Activated T-helper 1 cell treated with anti-CD3 and anti-CD28 coated beads, Interleukin-12 subunit alpha, Interleukin-12 subunit beta, Interleukin-2, Interleukin-4 antibody, amounts not matched to agents 30 ng/mL and 10 ng/mL and 1 ng/mL, durations not matched to agents 14 hours and 24 hours and 36 hours (primary cell): ENCODE results near the gene SERPINF2. TPM values are rescaled to one million over a fixed set of nuclear protein-coding genes. Genes with fewer than 3 reads are reported as not detected.

Source experiments
- DNase-seq: peaks from one replicate; pipeline ENCODE4 v3.0.0; 2021; ENCODE audit warnings: low spot score
- H3K27ac Mint-ChIP-seq: one replicate; pipeline ENCODE4 v1.8.0; 2021; ENCODE audit warnings: mild to moderate bottlenecking, mixed read lengths
- H3K27me3 Mint-ChIP-seq: one replicate; pipeline ENCODE4 v1.8.0; 2022; ENCODE audit warnings: mild to moderate bottlenecking, moderate library complexity, mixed read lengths; ENCODE audit not compliant: insufficient read depth
- H3K36me3 Mint-ChIP-seq: one replicate; pipeline ENCODE4 v1.8.0; 2021; ENCODE audit warnings: low read depth, mixed read lengths
- H3K4me1 Mint-ChIP-seq: one replicate; pipeline ENCODE4 v1.8.0; 2021; ENCODE audit warnings: low read depth, mixed read lengths
- H3K4me3 Mint-ChIP-seq: one replicate; pipeline ENCODE4 v1.8.0; 2021; ENCODE audit warnings: mild to moderate bottlenecking, moderate library complexity, mixed read lengths
- H3K9me3 Mint-ChIP-seq: one replicate; pipeline ENCODE4 v1.8.0; 2021; ENCODE audit warnings: mixed read lengths
- intact Hi-C: fragments of 100-400 bp; cut with micrococcal nuclease; formaldehyde crosslinking; loops from one replicate; pipeline ENCODE4 v1.15.1; 2024
- total RNA-seq: library from RNA; stranded (reverse); gene quantifications from 2 replicates; pipeline ENCODE4 v1.2.3, GENCODE V29; 2022

The SERPINF2 gene
- total RNA-seq, 1 donor from 2014 or later = 0.41 TPM

GRCh38 chr17:1803280-1803679 is 60.6 kb downstream of the SERPINF2 start:
- no peak for DNase-seq
- no peaks in the 10 kb centered on the region for H3K4me1 Mint-ChIP-seq
- peak overlapping the region; percentile 44 for H3K27ac Mint-ChIP-seq
- no peaks in the 10 kb centered on the region for H3K27me3 Mint-ChIP-seq
- no peaks in the 10 kb centered on the region for H3K9me3 Mint-ChIP-seq
- peaks cover 13% of the 10 kb centered on the region for H3K36me3 Mint-ChIP-seq
- intact Hi-C loops = no loop called here
- no peak overlapping the region for H3K4me3 Mint-ChIP-seq

Other genes starting within 250 kb of the SERPINF2 start
- 23.9 and 24.7 TPM in 2 replicates for gene INPP5K, start 226.3 kb upstream of the SERPINF2 start, total RNA-seq
- gene PITPNA, start 180.1 kb upstream of the SERPINF2 start, total RNA-seq = 72.7 and 74.2 TPM in 2 replicates
- gene SLC43A2, start 114.0 kb upstream of the SERPINF2 start, total RNA-seq = 1.7 and 2.5 TPM in 2 replicates
- gene SCARF1, start 97.1 kb upstream of the SERPINF2 start, total RNA-seq = 7.3 and 9.3 TPM in 2 replicates
- 6.8 and 7.4 TPM in 2 replicates for gene RILP, start 93.0 kb upstream of the SERPINF2 start, total RNA-seq
- 405 and 410 TPM in 2 replicates for gene PRPF8, start 58.0 kb upstream of the SERPINF2 start, total RNA-seq
- 0.12 and 0.13 TPM in 2 replicates for gene TLCD2, start 32.5 kb upstream of the SERPINF2 start, total RNA-seq
- 21.6 and 21.9 TPM in 2 replicates for gene WDR81, start 18.2 kb upstream of the SERPINF2 start, total RNA-seq
- gene SERPINF1, start 19.2 kb downstream of the SERPINF2 start, total RNA-seq = not detected in 2 replicates
- 28.4 and 33.4 TPM in 2 replicates for gene SMYD4, start 87.0 kb downstream of the SERPINF2 start, total RNA-seq
- 266 and 269 TPM in 2 replicates for gene RPA1, start 87.1 kb downstream of the SERPINF2 start, total RNA-seq